HG03103 (cell line): ENCODE data around the gene VTI1A.

ENCODE experiments used
- ATAC-seq: cut with Tn5 transposase; IDR thresholded peaks from one replicate; pipeline ENCODE4 v1.9.1; 2021; ENCODE audit warnings: low read depth; ENCODE audit not compliant: unreplicated experiment

The VTI1A gene

DNA sequence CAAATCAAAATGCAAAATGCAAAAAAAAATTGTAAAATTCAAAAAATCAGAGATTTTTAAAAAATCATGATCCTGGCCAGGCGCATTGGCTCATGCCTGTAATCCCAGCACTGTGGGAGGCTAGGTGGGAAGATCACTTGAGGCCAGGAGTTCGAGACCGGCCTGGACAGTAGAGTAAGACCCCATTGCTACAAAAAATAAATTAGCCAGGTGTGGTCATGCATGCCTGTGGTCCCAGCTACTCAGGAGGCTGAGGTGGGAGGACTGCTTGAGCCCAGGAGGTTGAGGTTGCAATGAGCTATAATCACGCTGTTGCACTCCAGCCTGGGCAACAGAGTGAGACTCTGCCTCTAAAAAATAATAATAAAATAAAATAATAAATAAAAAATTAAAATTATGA lies 347.2 kb downstream of the VTI1A start:
- ATAC-seq, result no peak

DNA sequence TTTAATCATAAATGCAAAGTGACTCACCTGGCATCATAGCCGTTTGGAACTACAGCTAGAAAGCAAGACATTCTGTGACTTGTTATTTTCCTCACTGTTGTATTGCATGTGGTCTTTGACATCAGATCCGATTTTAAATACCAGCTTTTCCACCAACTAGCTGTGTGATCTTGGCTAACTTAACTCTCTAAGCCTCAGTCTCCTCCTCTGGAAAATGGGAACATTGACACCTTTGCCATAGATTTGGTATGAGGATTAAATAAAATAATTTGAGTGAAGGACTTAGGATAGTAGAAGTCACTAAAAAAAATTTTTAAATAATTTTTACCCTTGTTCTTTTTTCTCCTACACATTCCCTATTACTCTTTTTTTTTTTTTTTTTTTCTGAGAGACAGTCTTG lies 348.1 kb downstream of the VTI1A start:
- ATAC-seq, result no peak

DNA sequence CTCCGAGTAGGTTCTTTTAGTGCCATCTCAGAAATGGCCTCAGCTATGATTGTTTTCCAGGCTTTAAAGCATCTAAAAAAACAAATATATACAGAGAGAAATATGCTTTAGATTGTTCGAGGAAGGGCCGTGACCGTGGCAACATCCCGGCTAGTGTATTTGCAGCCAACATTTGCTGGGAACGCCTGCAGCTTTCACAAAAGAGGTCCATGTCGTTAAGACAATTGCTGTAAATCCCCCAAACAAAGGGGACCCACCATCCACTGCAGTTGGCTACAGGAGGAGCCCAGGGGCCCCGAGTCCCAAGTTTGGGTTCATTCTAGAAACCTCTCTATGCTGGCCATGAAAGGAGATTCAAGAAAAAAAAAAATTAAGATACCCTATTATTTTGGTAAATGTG lies 350.2 kb downstream of the VTI1A start:
- no peak for ATAC-seq

DNA sequence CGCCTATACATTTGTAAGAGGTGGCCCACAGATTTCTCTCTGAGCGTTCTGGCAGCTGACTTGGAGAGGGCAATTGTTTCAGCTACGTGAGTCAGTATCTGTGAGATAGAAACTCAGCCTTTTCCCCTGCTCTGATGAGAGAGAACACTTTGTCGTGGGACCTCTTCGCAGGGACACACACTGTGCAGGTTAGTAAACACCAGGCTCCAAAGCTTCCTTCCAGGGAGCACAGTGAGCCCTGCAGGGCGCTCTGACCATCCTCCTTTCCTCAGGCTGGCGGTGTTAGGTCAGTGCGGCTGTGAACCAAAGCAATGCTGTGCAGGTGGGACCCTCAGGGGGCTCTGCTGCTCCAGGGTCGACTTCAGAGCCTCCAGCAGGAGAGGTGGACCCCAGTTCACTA lies 350.8 kb downstream of the VTI1A start:
- ATAC-seq, result no peak

DNA sequence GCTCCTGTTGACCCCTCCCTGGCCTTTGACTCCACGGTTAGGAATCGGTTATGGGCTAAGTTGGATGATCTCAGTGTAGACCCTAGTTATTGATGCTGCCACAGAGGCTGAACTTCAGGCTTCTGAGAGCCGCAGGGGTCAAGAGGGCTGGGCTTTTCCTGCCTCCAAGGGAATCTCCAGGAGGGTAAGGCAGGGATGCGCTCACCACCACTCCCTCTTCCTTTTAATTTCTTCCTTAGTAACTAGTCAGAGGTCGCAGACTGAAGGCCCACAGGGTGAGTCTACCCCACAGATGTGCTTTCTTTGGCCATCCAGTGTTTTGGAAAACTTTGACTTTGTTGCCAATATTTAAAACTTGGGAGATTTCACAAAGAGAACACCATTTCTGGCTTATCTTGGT lies 352.0 kb downstream of the VTI1A start:
- no peak for ATAC-seq

DNA sequence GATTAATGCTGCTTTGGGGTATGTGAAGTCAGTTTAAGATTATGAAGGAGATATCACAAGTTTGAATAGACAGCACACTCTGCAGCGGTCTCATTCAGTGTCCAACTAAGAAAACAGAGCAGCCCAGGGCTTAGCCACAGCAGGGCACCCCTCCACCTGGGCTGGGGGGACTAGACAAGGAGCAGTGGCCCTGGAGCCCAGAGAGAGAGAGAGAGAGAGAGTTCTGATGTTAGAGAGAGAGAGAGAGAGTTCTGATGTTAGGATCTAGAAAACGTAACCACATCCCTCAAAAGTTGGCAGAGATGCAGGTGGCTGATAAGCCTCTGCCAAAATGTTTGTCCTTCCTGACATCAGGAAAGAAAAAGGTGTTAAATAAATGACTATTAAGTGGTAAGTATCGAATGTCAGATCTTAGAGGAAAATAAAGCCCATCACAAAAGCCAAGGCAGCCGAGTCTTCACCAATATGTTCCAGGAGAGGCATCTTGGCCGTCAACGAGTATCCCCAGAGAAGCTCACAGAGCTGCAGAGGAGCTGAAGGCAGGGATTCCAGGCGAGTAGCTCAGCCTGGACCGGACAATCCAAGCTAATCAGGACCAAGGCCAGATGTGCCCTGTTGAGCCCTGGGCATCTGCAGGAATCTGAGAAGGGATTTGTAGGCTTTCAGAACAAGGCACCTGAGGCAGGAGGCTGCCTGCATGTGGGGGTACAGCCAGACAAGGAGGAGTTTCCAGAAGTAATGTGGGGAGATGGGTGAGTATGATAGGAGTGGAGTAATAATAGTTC lies 352.9 kb downstream of the VTI1A start:
- no peak for ATAC-seq

DNA sequence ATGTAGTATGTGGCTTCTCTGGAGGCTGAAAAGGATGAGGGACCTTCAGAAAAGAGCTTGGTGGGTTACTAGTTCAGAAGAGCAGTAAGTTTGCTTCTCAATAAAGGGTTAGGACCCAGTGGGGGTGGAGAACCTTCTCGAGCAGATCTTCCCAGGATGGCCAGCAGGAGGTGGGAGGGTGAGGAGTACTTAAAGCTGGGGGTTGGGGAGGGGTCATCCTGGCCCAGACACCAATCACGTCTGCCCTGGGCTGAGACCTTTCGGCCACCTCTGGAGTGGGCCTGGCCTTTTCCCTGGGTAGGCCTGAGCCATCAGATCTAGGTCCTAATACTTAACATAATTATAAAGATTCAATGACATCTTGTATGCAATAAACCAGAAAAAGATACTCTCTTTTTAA lies 354.0 kb downstream of the VTI1A start:
- no peak for ATAC-seq

DNA sequence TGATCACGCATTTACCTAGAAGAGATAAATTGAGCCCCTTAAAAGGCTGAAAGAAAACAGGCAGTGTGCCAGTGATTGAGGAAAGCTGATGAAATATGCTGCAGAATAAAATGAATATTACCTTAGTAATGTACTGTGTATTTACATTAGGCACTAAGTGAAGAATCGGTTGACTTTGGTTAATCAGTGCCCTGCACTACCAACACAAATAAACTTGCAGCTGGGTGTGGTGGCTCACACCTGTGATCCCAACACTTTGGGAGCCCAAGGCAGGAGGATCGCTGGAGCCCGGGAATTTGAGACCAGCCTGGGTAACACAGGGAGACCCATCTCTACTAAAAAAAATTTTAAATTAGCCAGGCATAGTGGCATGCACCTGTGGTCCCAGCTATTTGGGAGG lies 354.7 kb downstream of the VTI1A start:
- no peak for ATAC-seq

DNA sequence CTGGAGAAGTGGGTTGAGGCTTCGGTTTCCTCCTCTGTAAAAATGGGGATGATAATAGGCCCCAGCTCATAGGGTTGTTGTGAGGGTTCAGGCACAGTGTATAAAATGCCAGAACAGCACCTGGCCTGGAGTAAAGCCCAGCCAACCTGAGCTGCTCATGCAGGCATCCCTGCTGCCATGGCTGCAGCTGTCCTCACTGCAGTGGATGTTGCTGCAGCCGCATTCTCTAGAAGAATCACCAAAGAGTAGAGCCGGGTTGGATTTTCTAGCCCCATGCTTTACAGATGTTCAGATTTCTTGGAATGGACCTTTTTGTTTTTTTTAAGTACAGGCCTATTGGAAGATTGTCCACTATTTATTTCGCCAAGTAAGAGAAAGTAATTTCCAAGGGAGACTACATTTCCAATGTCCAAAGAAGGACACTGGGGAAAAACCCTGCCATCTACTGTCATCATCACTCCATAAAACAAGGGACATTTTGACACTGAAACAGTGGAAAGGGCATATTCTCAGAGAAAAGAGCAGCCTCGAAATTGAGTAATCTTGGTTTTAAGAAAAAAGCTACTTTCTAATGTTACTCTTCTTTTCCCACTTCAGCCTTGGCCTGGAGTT lies 355.5 kb downstream of the VTI1A start:
- no peak for ATAC-seq

DNA sequence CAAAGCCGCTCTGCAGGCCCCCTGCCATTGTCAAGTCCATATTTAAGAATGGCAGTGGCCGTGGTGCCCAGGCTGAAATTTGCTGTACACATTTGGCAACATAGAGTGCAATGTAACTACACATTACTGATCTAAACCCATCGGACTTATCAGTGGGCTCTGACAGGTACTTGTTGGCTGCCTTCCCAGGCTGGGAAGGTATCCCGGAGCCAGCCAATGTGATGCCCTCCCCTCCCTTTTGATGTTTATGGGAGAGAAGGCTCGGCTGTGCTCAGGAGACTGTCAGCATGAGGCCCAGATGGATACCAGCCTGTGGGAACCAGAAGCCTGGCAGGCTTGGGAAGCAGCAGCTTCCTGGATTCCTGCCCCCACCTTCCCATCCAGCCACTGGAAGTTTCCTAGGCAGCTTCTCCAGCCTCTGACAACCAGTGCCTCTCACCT lies 357.0 kb downstream of the VTI1A start:
- no peak for ATAC-seq

DNA sequence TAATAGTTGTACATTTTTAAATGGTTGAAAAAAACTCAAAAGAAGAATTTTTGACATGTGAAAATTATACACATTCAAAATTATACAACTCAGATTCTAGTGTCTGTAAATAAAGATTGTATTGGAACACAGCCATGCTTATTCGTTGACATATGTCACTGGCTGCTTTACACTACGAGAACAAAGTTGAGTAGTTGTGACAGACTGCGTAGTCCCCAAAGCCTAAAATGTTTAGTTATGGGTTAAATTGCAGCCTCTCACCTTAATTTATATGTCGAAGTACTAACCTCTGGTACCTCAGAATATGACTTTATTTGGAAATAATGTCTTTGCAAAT lies 358.2 kb downstream of the VTI1A start:
- no peak for ATAC-seq

DNA sequence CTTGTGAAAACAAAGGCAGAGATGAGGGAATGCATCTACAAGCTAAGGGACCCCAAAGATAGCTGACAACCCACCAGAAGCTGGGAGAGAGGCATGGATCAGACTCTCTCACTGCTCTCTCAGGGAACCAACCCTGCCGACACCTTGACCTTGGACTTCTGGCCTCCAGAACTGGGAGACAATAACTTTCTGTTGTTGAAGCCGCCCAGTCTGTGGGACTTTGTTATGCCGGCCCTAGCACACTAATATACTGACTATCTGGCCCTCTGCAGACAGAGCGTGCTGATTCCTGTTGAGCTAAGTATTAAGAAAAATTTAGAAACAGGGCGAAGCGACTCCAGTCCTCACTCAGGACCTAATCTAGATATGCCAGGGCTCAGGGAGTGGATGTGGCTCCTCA lies 358.7 kb downstream of the VTI1A start:
- no peak for ATAC-seq

DNA sequence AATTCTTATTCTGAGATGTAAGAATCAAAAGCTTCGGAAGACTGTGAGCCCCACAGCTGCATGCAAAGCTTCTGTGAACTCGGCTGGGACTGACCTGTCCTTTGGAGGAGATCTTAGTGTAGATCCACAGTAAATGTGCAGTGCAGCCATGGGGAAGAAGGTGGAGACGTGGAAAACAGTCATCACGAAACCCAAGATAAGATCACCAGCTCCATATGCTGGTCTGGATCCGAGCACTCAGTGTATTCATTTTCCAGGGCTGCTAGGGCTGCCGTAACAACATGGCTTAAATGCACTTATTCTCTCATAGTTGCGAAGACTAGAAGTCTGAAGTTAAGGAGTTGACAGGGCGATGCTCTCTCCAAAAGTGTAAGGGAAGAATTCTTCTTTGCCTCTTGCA lies 360.0 kb downstream of the VTI1A start:
- ATAC-seq, result no peak

DNA sequence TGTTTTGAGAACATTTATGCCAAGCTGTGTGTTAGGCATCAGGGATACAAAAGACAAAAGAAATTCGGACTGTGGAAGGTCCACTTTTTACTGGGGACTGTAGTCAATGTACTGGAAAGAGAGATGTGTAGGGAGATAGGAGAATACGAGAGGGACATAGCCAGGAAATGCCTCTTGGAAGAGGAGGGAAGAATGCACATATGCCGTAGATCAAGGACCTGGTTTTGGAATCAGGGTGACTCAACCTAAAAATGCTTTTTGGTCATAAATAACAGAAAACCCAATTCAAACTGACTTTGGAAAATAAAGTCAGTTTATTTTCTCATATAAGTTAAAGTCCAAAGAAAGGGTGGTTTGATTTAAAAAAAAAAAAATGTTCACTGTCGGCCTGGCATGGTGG lies 362.7 kb downstream of the VTI1A start:
- no peak for ATAC-seq

DNA sequence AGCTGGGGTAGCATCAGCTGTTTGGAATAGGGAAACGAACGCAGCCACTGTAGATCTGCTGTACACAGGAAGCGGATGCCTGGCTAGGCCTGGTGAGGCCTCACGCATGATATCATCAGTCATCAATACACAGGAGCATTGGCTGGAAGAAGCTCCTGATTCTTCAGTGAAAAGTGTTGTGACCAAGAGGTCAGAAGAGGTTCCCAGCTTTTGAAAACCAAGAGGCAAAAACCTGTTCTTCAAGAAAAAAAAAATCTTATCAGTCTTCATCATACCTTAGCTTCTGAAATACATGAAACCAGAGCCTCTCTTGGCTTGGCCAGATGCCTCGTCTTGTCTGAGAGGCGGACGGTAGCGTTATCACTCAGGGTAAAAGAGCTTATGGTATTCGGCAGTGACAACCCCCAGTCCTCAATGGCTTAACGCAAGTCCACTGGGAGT lies 363.7 kb downstream of the VTI1A start:
- no peak for ATAC-seq

DNA sequence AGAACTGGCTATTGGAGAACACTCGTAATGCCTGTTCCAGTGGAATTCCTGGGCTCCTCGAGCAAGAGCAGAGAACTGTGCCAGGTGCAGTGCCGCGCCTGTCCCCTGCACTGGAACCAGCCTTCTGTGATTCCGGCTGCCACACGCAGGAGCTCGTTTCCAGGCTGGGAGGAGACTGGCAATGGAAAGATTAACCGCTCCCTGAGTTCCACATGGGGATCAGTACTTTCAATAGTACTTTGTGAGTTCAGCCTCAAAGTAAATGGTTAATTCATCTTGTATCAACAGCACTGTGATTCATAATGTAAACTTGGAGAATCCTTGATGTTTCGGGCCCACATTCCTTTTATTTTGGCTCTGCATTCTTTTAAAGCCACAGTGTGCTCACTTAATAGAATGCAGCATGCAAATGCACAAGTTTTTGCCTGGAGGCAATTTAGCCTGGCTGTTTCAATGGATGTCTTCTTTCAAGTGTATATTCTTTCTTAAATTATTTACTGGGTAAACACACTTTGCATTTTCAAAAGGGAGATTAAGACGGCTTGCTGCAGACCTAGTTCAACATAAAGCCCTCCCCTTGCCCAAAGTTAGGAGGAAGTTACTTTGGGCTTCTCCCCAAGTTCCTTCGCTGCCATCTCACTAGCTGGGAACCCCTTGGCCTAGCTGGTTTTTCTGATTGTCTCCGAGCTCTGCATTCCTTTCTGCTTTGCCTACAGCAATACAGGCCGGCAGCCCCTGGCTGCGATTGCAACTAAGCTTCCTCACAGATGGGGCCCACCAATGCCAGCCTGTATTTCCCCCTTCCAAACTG lies 364.9 kb downstream of the VTI1A start:
- ATAC-seq, result no peak

DNA sequence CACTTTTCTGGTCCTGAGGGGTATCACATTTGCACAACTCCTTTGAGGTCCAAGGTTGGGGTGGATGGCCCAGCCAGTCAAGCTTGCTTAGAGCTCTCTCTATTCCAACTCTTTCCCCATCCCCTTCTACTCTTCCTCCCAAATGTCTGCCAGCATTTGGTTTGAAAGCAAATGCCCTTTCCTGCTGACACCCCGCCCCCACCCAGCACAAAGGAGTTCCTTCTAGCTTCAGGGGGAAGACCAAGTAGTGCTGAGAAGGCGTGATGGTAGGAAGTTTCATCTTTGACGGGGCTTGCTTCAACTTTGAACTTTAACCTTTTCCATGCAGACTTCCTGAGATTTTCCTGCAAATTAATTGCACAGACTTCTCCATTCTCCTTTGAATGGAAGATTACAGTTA lies 365.6 kb downstream of the VTI1A start:
- ATAC-seq, result no peak

DNA sequence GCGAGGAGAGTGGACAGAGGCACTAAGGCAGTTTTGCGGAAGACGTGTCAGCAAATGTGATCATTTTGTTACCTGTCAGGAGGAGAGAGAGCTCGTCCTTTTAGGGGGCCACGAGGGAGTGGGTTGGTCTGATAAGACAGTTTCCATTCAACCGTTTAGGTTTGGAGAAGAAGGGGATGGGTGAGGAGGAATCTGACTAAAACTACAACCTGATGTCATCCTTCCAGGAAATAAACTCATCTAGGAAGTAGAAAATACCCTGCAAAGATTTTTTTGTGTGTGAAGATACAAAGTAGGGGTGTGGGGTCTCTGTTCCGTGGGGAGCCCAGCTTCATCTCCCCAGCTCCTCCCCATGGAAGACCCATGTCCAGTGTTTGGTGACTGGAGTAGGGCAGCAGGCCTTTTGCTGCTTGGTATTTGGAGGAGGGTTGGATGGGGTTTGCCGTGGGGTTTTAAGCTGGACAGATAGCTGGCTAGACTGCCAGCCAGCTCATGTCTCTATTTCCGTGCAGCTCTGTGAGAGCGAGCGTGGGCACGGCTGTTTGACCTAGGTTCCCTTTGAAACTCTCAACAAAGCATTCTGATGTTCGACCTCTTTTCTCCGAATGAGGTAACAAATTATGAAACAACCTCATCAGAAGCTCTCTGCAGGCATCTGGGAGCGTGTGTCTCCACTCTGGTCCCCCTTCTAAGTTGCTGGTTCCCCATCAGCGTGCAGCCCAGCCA lies 367.0 kb downstream of the VTI1A start:
- ATAC-seq, result no peak

DNA sequence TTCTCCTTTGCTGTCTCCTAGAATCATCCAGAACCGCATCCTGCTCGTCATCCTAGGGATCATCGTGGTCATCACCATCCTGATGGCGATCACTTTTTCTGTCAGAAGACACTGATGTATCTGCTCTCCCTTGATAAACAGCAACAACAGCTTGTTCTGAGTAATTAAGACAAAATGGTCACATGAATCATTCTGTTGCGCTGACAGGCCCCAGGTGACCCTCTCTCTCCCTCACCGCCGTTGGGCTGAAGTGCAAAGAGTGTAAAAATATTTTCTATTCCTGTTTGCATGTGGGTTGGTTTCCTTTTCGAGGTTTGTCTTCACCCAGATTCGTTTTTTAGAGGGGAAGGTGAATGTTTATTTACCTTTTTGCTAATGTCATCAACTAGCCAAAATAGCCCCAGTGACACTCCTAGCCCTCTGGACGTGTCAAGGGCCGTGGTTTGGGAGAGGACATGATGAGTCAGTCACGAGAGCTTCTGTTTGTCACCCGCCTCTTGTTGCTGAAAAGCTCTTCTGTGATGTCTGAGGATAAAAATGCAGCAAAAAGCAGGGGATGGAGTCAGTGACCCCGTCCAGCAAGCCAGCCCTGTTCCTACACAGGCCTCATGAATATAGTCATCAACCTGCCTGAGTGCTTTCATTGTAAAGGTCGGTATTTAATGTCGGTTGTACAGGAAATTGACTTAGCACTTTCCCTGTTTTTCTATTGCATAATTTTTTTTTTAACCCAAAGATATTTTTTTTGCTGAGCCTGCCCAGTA lies 368.4 kb downstream of the VTI1A start:
- ATAC-seq, result no peak

DNA sequence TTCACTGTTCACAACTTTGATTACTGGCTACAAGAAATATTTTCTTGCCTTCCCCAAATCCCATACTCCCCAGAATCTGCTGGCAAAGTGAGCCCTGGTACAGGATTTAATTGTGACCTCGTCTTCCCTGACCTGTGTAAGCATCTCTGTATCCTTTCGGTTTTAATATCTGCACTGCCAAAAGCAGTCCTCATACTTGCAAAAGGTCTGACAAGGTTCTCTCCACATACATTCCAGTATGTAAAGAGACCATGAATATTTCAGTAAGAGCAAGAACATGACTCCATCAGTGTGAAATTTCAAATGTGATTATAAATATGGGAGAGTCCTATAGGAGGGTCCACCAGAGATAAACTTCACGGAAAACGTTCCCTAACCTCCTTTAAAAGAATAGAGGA lies 369.0 kb downstream of the VTI1A start:
- no peak for ATAC-seq
